Measurements from ENCODE around the gene MPND.

Gene MPND

DNA sequence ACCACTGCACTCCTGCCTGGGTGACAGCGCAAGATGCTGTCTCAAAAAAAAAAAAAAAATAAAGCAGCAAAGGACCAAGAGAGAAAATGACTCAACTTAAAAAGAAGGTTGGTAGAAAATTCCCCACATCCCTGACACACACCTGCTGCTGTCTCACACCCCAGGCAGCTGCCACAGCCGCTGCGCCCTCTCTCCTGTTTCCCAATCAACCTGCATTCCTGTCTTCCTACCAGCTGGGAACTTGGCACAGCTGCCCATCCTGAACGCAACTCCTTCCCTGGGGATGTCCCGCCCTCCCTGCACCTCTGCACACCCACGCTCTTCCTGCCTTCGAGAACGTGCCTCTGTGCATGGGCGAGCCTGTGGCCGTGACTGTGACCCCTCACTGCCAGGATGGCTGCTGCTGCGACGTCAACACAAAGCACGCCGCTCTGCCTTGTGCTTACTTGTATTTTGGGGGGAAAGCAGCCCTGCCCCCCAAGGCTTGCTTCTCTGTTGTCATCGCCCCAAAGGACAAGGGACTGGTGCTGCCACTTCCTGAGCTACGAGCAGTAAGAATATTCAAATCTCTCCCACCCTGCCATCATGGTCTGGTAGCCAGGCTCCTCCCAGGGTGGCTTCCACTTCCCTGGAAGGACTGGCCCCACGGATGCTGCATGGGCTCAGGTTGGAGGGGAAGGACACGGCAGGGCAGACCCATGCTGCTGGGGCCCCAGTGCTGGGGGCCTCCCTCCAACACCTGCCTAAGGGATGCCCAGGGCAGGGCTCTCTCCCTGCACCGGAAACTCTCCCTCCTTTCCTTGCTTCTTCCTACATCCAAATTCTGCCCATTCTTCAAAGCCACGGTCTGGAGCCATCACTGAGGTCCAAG is 36.3 kb downstream of the MPND start:
- no peak for ATAC-seq
- TF ChIP-seq, protein P1, sequence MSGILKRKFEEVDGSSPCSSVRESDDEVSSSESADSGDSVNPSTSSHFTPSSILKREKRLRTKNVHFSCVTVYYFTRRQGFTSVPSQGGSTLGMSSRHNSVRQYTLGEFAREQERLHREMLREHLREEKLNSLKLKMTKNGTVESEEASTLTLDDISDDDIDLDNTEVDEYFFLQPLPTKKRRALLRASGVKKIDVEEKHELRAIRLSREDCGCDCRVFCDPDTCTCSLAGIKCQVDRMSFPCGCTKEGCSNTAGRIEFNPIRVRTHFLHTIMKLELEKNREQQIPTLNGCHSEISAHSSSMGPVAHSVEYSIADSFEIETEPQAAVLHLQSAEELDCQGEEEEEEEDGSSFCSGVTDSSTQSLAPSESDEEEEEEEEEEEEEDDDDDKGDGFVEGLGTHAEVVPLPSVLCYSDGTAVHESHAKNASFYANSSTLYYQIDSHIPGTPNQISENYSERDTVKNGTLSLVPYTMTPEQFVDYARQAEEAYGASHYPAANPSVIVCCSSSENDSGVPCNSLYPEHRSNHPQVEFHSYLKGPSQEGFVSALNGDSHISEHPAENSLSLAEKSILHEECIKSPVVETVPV (CRISPR knock-in tag; IDR thresholded peaks at IDR 0.05) = no peak
- no peak for TF ChIP-seq ESRRG (CRISPR knock-in tag; IDR thresholded peaks at IDR 0.05)
- no peak for TF ChIP-seq ZFP30 (CRISPR knock-in tag; IDR thresholded peaks at IDR 0.05)
- no peak for TF ChIP-seq ZNF70 (CRISPR knock-in tag; IDR thresholded peaks at IDR 0.05)
- no peak for TF ChIP-seq PPARA (CRISPR knock-in tag; IDR thresholded peaks at IDR 0.05; ENCODE audit: borderline replicate concordance)
- TF ChIP-seq, protein P2, sequence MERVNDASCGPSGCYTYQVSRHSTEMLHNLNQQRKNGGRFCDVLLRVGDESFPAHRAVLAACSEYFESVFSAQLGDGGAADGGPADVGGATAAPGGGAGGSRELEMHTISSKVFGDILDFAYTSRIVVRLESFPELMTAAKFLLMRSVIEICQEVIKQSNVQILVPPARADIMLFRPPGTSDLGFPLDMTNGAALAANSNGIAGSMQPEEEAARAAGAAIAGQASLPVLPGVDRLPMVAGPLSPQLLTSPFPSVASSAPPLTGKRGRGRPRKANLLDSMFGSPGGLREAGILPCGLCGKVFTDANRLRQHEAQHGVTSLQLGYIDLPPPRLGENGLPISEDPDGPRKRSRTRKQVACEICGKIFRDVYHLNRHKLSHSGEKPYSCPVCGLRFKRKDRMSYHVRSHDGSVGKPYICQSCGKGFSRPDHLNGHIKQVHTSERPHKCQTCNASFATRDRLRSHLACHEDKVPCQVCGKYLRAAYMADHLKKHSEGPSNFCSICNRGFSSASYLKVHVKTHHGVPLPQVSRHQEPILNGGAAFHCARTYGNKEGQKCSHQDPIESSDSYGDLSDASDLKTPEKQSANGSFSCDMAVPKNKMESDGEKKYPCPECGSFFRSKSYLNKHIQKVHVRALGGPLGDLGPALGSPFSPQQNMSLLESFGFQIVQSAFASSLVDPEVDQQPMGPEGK (CRISPR knock-in tag; IDR thresholded peaks at IDR 0.05; ENCODE audit: borderline replicate concordance) = no peak
- TF ChIP-seq ARNTL (CRISPR knock-in tag; IDR thresholded peaks at IDR 0.05; ENCODE audit: borderline replicate concordance, low read depth) = no peak

DNA sequence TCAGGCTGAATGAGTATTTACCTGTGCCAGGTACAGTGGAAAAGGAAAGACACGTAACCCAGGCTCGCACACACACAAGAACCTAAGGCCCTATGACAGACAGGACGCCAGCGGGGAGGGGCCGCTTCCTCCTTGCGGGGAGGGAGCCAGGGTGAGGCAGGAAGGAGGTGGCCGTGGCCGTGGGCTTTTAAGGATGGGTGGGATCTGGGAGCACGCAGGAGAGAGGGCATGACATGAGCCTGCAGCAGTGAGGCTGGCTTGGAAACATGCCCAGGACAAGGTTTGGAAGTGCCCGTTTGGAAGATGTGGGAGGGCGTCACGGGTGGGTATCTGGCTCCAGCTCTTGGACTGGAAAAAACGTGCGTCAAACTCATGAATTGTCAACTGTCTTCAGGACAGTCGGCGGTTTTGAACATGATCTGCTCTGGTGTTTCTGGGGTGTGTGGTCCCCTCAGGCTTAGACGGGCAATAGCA is 36.9 kb downstream of the MPND start:
- no peak for ATAC-seq
- no peak for TF ChIP-seq ZFP30 (CRISPR knock-in tag; IDR thresholded peaks at IDR 0.05)
- TF ChIP-seq ZNF8 (CRISPR knock-in tag; IDR thresholded peaks at IDR 0.05) = no peak
- TF ChIP-seq ARNTL (CRISPR knock-in tag; IDR thresholded peaks at IDR 0.05; ENCODE audit: borderline replicate concordance, low read depth) = no peak
- TF ChIP-seq, protein P3, sequence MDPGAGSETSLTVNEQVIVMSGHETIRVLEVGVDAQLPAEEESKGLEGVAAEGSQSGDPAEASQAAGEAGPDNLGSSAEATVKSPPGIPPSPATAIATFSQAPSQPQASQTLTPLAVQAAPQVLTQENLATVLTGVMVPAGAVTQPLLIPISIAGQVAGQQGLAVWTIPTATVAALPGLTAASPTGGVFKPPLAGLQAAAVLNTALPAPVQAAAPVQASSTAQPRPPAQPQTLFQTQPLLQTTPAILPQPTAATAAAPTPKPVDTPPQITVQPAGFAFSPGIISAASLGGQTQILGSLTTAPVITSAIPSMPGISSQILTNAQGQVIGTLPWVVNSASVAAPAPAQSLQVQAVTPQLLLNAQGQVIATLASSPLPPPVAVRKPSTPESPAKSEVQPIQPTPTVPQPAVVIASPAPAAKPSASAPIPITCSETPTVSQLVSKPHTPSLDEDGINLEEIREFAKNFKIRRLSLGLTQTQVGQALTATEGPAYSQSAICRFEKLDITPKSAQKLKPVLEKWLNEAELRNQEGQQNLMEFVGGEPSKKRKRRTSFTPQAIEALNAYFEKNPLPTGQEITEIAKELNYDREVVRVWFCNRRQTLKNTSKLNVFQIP (CRISPR knock-in tag; IDR thresholded peaks at IDR 0.05; ENCODE audit: borderline replicate concordance, low read depth) = no peak
- no peak for TF ChIP-seq ZFP3 (CRISPR knock-in tag; IDR thresholded peaks at IDR 0.05)
- no peak for TF ChIP-seq GLIS3 (CRISPR knock-in tag; IDR thresholded peaks at IDR 0.05)
- no peak for TF ChIP-seq ESRRG (CRISPR knock-in tag; IDR thresholded peaks at IDR 0.05)
- no peak for TF ChIP-seq PPARA (CRISPR knock-in tag; IDR thresholded peaks at IDR 0.05; ENCODE audit: borderline replicate concordance)
- TF ChIP-seq, protein P4, sequence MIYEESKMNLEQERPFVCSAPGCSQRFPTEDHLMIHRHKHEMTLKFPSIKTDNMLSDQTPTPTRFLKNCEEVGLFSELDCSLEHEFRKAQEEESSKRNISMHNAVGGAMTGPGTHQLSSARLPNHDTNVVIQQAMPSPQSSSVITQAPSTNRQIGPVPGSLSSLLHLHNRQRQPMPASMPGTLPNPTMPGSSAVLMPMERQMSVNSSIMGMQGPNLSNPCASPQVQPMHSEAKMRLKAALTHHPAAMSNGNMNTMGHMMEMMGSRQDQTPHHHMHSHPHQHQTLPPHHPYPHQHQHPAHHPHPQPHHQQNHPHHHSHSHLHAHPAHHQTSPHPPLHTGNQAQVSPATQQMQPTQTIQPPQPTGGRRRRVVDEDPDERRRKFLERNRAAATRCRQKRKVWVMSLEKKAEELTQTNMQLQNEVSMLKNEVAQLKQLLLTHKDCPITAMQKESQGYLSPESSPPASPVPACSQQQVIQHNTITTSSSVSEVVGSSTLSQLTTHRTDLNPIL (CRISPR knock-in tag; IDR thresholded peaks at IDR 0.05; ENCODE audit: low read depth) = no peak
- no peak for TF ChIP-seq ZNF70 (CRISPR knock-in tag; IDR thresholded peaks at IDR 0.05)
- TF ChIP-seq TOX (CRISPR knock-in tag; IDR thresholded peaks at IDR 0.05; ENCODE audit: borderline replicate concordance) = no peak

DNA sequence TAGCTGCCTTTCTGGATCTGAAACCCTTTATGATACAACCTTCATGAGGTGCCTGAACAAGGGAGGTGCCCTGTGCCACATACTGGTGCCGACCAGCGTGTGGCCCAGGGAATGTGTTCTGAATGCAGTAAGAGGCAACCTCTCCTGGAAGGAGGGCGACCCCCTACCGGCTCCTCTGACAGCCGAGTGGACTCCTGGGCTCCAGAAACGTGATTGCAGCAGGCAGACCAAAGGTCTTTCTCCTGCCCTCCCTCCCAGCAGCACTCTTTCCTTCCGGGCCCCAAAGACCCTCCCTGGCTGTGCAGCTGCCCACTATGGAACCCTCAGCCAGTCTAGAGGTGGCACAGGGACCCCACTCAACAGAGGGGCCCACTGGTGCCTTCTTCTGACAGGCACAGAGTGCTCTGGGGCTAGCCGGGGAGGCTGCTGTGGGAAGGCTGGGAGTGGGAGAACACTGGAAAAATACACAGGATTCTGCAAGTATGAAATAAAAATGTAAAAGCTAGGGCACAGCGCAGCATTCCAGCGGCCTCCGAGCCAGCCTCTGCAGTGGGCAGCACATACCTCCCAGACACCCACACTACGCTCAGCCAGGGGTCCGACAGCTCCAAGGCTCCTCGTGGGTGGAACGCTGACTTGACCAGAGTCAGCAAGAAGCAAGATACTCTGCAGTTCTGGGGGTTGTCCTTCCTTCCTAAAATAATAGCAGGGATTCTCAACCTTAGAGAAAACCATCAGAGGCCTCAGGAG is 42.1 kb downstream of the MPND start:
- ATAC-seq = no peak
- TF ChIP-seq, protein P2 (CRISPR knock-in tag; IDR thresholded peaks at IDR 0.05; ENCODE audit: borderline replicate concordance) = no peak
- TF ChIP-seq ISL1 (CRISPR knock-in tag; IDR thresholded peaks at IDR 0.05) (no peak), RARB (CRISPR knock-in tag; IDR thresholded peaks at IDR 0.05) (no peak), ZNF70 (CRISPR knock-in tag; IDR thresholded peaks at IDR 0.05) (no peak), ESRRG (CRISPR knock-in tag; IDR thresholded peaks at IDR 0.05) (no peak), ZFP3 (CRISPR knock-in tag; IDR thresholded peaks at IDR 0.05) (no peak), TOX (CRISPR knock-in tag; IDR thresholded peaks at IDR 0.05; ENCODE audit: borderline replicate concordance) (no peak), ZC3H10 (CRISPR knock-in tag; IDR thresholded peaks at IDR 0.05) (no peak), PPARA (CRISPR knock-in tag; IDR thresholded peaks at IDR 0.05; ENCODE audit: borderline replicate concordance) (no peak), ZNF565 (CRISPR knock-in tag; conservative IDR thresholded peaks at IDR 0.05; ENCODE audit: low read depth) (no peak), GLIS3 (CRISPR knock-in tag; IDR thresholded peaks at IDR 0.05) (no peak), OSR1 (CRISPR knock-in tag; IDR thresholded peaks at IDR 0.05) (no peak)
- TF ChIP-seq, protein P4 (CRISPR knock-in tag; IDR thresholded peaks at IDR 0.05; ENCODE audit: low read depth) = no peak
- TF ChIP-seq, protein P1 (CRISPR knock-in tag; IDR thresholded peaks at IDR 0.05) = no peak
- TF ChIP-seq, protein P5, sequence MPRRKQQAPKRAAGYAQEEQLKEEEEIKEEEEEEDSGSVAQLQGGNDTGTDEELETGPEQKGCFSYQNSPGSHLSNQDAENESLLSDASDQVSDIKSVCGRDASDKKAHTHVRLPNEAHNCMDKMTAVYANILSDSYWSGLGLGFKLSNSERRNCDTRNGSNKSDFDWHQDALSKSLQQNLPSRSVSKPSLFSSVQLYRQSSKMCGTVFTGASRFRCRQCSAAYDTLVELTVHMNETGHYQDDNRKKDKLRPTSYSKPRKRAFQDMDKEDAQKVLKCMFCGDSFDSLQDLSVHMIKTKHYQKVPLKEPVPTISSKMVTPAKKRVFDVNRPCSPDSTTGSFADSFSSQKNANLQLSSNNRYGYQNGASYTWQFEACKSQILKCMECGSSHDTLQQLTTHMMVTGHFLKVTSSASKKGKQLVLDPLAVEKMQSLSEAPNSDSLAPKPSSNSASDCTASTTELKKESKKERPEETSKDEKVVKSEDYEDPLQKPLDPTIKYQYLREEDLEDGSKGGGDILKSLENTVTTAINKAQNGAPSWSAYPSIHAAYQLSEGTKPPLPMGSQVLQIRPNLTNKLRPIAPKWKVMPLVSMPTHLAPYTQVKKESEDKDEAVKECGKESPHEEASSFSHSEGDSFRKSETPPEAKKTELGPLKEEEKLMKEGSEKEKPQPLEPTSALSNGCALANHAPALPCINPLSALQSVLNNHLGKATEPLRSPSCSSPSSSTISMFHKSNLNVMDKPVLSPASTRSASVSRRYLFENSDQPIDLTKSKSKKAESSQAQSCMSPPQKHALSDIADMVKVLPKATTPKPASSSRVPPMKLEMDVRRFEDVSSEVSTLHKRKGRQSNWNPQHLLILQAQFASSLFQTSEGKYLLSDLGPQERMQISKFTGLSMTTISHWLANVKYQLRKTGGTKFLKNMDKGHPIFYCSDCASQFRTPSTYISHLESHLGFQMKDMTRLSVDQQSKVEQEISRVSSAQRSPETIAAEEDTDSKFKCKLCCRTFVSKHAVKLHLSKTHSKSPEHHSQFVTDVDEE (CRISPR knock-in tag; IDR thresholded peaks at IDR 0.05) = no peak
